HCT116 (cell line): ENCODE data around the gene PLCB3. TPM values are rescaled to one million over a fixed set of nuclear protein-coding genes. Genes with fewer than 3 reads are reported as not detected.

Experiments
- ATAC-seq: fragments of 200-7000 bp; cut with Tn5 transposase; 2 replicates; pipeline ENCODE4 v1.9.1; 2020; ENCODE audit warnings: mild to moderate bottlenecking, moderate library complexity
- BruUV-seq: library from RNA; stranded (reverse); fragments of 400-500 nt; replicated peaks from 2 replicates; lab custom pipeline; 2021; lab: Mats Ljungman, UMichigan
- CTCF ChIA-PET: fragments of 300-600 bp; sonication (Branson Sonifier 250); formaldehyde crosslinking; loops from one replicate; lab custom pipeline; 2021; ENCODE audit warnings: antibody characterized with exemption; lab: Charles Lee
- POLR2A ChIA-PET: fragments of 300-600, 350-600 bp; sonication (Branson Sonifier 250); formaldehyde crosslinking; loops from one replicate; lab custom pipeline; 2021; ENCODE audit warnings: antibody characterized with exemption; lab: Charles Lee
- RAD21 ChIA-PET, 2 experiments: fragments of 300-600 bp; sonication (Branson Sonifier 250); formaldehyde crosslinking; loops; one replicate each; lab custom pipeline; 2023; ENCODE audit warnings: low total read pairs in 2 of 2; ENCODE audit not compliant: uncharacterized antibody in 2 of 2, unreplicated experiment in 2 of 2, low non-redundant PET in 1 of 2; lab: Charles Lee
- DNase-seq: peaks from one replicate; pipeline ENCODE4 v3.0.0-alpha.2; 2010; ENCODE audit warnings: low read depth, low spot score
- H2AFZ ChIP-seq: fragments of 200-600 bp; shearing (Covaris generic), sonication (generic); 2 replicates; pipeline ENCODE4 v1.6.1; 2017; ENCODE audit warnings: low read depth, mixed run types, mixed read lengths, antibody characterized with exemption, low read length; ENCODE audit not compliant: poor library complexity, severe bottlenecking
- H3K27ac ChIP-seq: 2 replicates; pipeline ENCODE4 v1.5.1; 2012; ENCODE audit warnings: low read depth, low read length
- H3K27me3 ChIP-seq: fragments of 200-600 bp; sonication (generic); 2 replicates; pipeline ENCODE4 v1.6.1; 2016; ENCODE audit warnings: mixed run types, low read length, mixed read lengths; ENCODE audit not compliant: insufficient read depth
- H3K36me3 ChIP-seq, 2 experiments: fragments of 200-500 bp in 1 of 2; fragments of 200-600 bp in 1 of 2; sonication (Bioruptor generic) in 1 of 2; sonication (generic) in 1 of 2; 2 replicates each; pipeline versions ENCODE4 v1.5.1 to v1.6.1; 2014 to 2016; ENCODE audit warnings: low read length in 2 of 2, inconsistent platforms in 1 of 2, mixed read lengths in 1 of 2, mixed run types in 1 of 2; ENCODE audit not compliant: insufficient read depth in 2 of 2, control insufficient read depth in 1 of 2
- H3K4me1 ChIP-seq, 2 experiments: fragments of 200-600 bp in 1 of 2; sonication (generic) in 1 of 2; 2 replicates each; pipeline versions ENCODE4 v1.5.1 to v1.6.1; 2012 to 2017; ENCODE audit warnings: low read length in 2 of 2, inconsistent platforms in 1 of 2, mild to moderate bottlenecking in 1 of 2, mixed read lengths in 1 of 2, mixed run types in 1 of 2, moderate library complexity in 1 of 2; ENCODE audit not compliant: insufficient read depth in 2 of 2, control insufficient read depth in 1 of 2
- H3K4me2 ChIP-seq: fragments of 200-600 bp; sonication (generic); 2 replicates; pipeline ENCODE4 v1.6.1; 2017; ENCODE audit warnings: mixed run types, low read length, mixed read lengths
- H3K4me3 ChIP-seq, 2 experiments: fragments of 200-600 bp in 1 of 2; sonication (generic) in 1 of 2; replicated peaks in 1 of 2; 2 replicates each; pipeline ENCODE4 v1.5.1; 2011 to 2016; ENCODE audit warnings: low read length in 2 of 2, control low read depth in 1 of 2, low read depth in 1 of 2, mild to moderate bottlenecking in 1 of 2, mixed read lengths in 1 of 2, mixed run types in 1 of 2
- H3K79me2 ChIP-seq: fragments of 200-600 bp; sonication (generic); 2 replicates; pipeline ENCODE4 v1.6.1; 2017; ENCODE audit warnings: mild to moderate bottlenecking, mixed run types, low read length, moderate library complexity, mixed read lengths; ENCODE audit not compliant: insufficient read depth
- H3K9ac ChIP-seq: fragments of 200-600 bp; sonication (generic); 2 replicates; pipeline ENCODE4 v1.6.1; 2016; ENCODE audit warnings: low read length, mixed read lengths
- H3K9me2 ChIP-seq: fragments of 200-600 bp; sonication (generic), shearing (Covaris generic); 2 replicates; pipeline ENCODE4 v1.6.1; 2017; ENCODE audit warnings: mixed run types, mild to moderate bottlenecking, moderate library complexity; ENCODE audit not compliant: insufficient read depth
- H3K9me3 ChIP-seq, 2 experiments: fragments of 200-500 bp in 1 of 2; fragments of 200-600 bp in 1 of 2; sonication (Bioruptor generic) in 1 of 2; sonication (generic) in 1 of 2; 2 replicates each; pipeline ENCODE4 v1.6.1; 2014 to 2017; ENCODE audit warnings: low read length in 2 of 2, mixed read lengths in 2 of 2, inconsistent platforms in 1 of 2, low read depth in 1 of 2, mild to moderate bottlenecking in 1 of 2, mixed run types in 1 of 2, moderate library complexity in 1 of 2; ENCODE audit not compliant: control insufficient read depth in 1 of 2, insufficient read depth in 1 of 2
- H4K20me1 ChIP-seq: fragments of 200-600 bp; sonication (generic), shearing (Covaris generic); 2 replicates; pipeline ENCODE4 v1.6.1; 2017; ENCODE audit warnings: mixed run types, mild to moderate bottlenecking, moderate library complexity; ENCODE audit not compliant: insufficient read depth
- EGR1 ChIP-seq: IDR thresholded peaks from 2 replicates; pipeline ENCODE4 v1.6.1; 2012; ENCODE audit warnings: low read depth
- FOSL1 ChIP-seq: IDR thresholded peaks from 2 replicates; pipeline ENCODE4 v1.6.1; 2012; ENCODE audit warnings: low read depth
- JUND ChIP-seq: IDR thresholded peaks from 2 replicates; pipeline ENCODE4 v1.6.1; 2012
- REST ChIP-seq: IDR thresholded peaks from 2 replicates; pipeline ENCODE4 v1.6.1; 2012; ENCODE audit warnings: low read depth
- TCF7L2 ChIP-seq: IDR thresholded peaks from 2 replicates; pipeline ENCODE4 v1.7.0; 2011; ENCODE audit warnings: borderline replicate concordance, inconsistent platforms; ENCODE audit not compliant: insufficient read depth, insufficient read length; ENCODE audit errors: extremely low read depth
- ZBTB33 ChIP-seq: IDR thresholded peaks from 2 replicates; pipeline ENCODE4 v1.6.1; 2011; ENCODE audit warnings: mild to moderate bottlenecking, low read length, moderate library complexity; ENCODE audit not compliant: insufficient replicate concordance; ENCODE audit errors: extremely low read depth
- intact Hi-C: fragments of 100-400 bp; cut with micrococcal nuclease; formaldehyde crosslinking; loops from 2 replicates; pipeline ENCODE4 v1.10.0; 2022
- total RNA-seq: library from RNA; stranded (reverse); gene quantifications from one replicate; pipeline ENCODE4 v1.2.1, GENCODE V29; 2021; ENCODE audit not compliant: unreplicated experiment

Gene PLCB3
- total RNA-seq, 1 experiment from 2014 or later, result 106 TPM

DNA sequence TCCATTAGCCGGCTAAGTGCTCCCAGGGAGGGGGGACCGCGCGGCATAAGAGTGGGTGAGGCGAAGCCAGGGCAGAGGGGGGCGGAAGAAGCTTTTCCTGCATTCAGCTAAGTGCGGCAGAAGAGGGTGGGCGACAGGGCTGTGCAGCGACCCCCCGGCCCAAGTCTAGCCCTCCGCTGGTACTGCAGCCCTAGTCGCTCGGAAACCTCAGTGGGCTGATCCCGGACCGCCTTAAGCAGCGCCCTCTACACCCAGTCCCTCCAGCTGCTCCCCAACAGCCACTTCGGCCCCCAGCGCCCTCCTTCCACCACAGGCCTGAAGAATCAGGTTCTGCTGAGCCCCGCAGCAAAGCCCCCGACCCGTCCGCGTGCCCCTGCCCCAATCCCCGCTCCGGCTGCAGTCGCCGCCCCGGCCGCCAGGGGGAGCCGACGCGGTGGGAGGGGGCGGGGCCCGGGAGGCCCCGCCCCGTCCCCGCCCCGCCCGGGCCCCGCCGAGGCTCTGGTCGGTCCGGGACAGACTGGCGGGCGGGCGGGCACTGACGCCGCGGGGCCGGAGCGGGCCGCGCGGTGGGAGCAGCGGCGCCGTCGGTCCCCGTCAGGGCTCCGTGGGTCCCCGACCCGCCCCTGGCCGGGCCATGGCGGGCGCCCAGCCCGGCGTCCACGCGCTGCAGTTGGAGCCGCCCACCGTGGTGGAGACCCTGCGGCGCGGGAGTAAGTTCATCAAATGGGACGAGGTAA, at the start of gene PLCB3 (continued):
- TF ChIP-seq ZBTB33, result no peak
- no peak for TF ChIP-seq EGR1
- TF ChIP-seq FOSL1, result no peak

GRCh38 chr11:64201543-64201942, 49.8 kb upstream of the PLCB3 start:
- H3K27ac ChIP-seq, result no peak overlapping the region
- no peaks in the 10 kb centered on the region for H3K9me2 ChIP-seq
- TF ChIP-seq JUND (no peak), TCF7L2 (no peak), REST (no peak)
- ChIA-PET POLR2A (no interaction called here), RAD21 (no interaction called here), CTCF (interaction anchor here (1.4 kb wide), 1 partner anchor 15 kb away, joined by 3 read pairs; no protein-coding TSS in a partner anchor)
- H3K36me3 ChIP-seq, result peaks cover 64 to 73% of the 10 kb centered on the region in 2 experiments
- ATAC-seq, result no peak
- H4K20me1 ChIP-seq, result no peaks in the 10 kb centered on the region
- H3K27me3 ChIP-seq, result no peaks in the 10 kb centered on the region
- no peak overlapping the region for H3K4me3 ChIP-seq
- H2AFZ ChIP-seq, result no peak overlapping the region
- H3K9me3 ChIP-seq, result no peaks in the 10 kb centered on the region
- no peak for DNase-seq
- H3K4me1 ChIP-seq, result peaks cover 0 to 8% of the 10 kb centered on the region in 2 experiments; a peak in 1 of 4 replicates
- no TSS peak for BruUV-seq
- intact Hi-C loops, result no loop called here
- H3K9ac ChIP-seq, result no peak overlapping the region
- H3K4me2 ChIP-seq, result no peak overlapping the region
- H3K79me2 ChIP-seq, result peaks cover 57% of the 10 kb centered on the region
